SH-SY5Y (cell line): ENCODE measurements around the gene RBFOX2.

Experiments used
- GATA2 ChIP-seq: IDR thresholded peaks from 2 replicates; pipeline ENCODE4 v1.6.1; 2011; ENCODE audit warnings: mild to moderate bottlenecking, low read depth, low read length
- GATA3 ChIP-seq: IDR thresholded peaks from 2 replicates; pipeline ENCODE4 v1.6.1; 2011; ENCODE audit warnings: low read depth, mild to moderate bottlenecking, low read length, moderate library complexity

- TF ChIP-seq GATA2 (no peak), GATA3 (no peak)
These were observed 116.0 kb downstream of the RBFOX2 start for GRCh38 chr22:35912658-35913057.
